ENCODE results near the gene P2RX6. TPM values are rescaled to one million over a fixed set of nuclear protein-coding genes. Genes with fewer than 3 reads are reported as not detected.

P2RX6 gene
- 0.06 TPM in 1 of 2 replicates, not detected in the other for total RNA-seq

DNA sequence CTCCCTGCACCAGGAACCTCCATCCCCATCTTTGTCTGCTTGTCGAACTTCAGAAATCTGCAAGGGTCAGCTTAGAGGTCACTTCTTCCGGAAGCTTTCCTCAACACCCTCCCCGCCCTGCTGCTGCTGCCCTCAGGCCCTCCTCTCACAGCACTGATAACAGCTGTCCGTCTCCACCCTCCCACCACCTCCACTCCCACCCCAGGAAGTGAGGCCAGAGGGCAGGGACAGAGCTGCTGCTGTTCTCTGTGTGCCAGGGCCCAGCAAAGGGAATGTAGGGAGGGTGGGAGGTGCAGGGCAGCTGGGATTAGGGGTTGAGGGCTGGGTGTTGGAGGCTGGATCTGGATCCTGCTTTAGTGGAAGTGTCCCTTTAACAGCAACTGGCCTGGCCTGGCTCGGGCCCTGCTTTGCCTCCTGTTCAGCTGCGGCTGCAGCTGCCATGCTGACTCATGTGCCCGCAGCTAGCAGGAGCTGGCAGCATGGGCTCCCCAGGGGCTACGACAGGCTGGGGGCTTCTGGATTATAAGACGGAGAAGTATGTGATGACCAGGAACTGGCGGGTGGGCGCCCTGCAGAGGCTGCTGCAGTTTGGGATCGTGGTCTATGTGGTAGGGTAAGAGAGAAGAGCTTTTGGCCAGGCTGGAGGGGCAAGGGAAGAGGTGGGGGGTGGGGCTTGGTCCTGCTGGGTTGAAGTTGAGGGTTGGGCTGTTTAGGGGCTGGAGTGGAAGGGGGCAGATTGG is at the start of gene P2RX6:
Gene P2RX6 (plus strand): TSS at position 440 of the 740 bp plus-strand sequence. CDS start 10 bp downstream, at position 450.

DNA sequence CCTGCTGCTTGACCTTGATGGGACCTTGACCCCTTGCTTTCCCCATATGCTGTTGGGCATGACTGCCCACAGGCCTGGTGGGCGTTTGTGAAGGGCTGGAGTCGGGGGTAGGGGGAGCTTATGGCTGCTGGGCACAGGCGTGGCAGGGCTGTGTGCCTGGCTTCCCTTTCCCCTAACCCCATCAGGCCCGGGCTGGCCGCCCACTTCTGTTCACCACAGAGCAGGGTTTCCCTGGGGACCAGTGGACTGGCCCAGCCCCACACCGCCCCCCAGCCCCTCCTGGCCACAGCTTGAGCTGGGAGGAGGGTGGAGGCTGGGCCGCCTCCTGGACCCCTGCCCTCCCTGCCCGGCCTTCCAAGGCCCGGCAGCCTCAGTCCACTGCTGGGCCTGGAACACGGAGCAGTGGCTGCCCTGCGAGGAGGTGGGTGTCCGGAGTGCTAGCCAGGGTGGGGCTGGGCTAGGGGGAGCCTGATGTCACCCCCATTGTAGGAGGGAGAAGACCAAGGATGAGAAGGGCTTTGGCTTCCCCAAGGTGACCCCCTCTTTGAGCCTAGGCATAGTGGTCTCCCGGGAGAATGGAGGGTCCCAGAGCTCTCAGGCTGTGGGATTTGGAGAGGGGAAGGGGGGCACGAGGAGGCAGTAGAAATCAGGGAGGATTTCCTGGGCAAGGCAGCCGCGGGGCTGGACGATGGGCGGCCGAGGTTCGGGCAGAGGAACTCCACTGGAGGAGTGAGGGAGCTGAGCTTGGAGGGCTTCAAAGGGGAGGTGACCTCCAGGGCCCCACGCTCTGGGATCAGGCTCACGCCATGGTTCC is 47.9 kb upstream of the P2RX6 start, which contains the start of gene AIFM3:
Gene AIFM3 (plus strand): TSS at position 373 of the 814 bp plus-strand sequence. CDS start 690 bp downstream, outside the sequence.

DNA sequence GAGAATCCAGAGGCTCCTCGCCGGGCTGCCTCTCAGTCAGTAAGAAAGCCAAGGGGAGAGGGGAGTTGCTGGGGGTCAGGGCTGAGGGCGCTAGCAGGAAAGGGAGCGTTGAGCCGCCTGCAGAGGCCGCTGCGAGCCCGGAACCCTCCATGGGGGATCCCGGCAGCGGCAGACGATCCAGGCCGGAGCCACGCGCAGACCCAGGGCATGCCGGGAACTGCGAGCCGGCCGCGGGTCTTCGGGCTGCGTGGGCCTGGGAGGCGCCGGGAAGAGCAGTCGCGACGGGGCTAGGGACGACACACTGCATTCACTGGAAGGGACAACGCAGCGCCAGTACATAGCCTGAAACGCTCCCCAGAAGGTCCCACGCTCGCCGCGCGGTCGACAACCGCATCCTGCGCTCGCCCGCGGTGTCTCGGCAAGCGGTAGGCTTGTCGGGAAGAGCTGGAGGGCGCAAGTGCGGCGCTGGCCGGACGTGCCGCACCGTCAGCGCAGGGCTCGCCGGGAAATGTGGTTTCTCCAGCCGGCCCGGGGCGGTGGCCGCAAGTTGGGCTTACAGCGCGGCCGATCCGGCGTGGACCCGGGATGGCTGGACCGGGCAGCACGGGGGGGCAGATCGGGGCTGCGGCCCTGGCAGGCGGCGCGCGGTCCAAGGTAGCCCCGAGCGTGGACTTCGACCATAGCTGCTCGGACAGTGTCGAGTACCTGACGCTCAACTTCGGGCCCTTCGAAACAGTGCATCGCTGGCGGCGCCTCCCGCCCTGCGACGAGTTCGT is 33.0 kb upstream of the P2RX6 start, which contains the start of gene LZTR1:
Gene LZTR1 (plus strand): TSS at position 511 of the 776 bp plus-strand sequence. CDS start 75 bp downstream, at position 586.

DNA sequence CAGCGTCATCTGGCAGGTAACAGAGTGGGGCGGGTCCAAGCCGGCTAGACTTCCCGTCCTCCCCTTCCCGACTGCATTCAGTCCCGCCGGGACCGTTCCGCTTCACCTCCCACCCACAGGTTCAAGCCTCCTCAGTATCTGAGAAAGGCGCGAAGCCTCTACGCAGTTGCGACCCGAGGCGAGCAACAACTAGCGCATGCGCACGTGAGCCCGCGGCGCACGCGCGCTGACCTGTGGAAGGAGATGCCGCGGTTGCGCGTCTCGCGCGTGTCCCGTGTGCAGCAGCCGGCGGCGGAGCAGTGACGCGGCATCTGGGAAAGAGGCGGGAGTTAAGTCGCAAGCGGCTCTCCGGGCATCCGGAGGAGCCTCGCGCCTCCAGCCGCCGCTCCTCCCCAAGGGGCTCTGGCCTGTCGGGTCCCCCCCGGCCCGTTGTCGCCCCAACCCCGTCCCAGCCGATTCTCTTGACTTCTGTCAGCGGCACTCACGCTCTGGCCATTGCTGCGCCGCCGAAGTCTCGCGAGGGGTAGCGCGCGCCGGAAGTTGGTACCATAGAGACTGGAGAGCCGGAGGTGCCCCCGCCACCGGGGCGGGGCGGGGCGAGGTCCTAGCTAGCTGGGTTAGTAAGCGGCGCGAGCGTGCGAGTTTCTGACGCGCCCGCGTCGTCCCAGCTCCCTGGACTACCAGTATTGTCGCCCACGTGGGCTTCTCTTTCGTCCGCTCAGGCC is 13.2 kb upstream of the P2RX6 start, which contains the start of gene THAP7:
Gene THAP7 (minus strand): TSS at position 518 of the 725 bp plus-strand sequence. CDS start 207 bp downstream, at position 311.

DNA sequence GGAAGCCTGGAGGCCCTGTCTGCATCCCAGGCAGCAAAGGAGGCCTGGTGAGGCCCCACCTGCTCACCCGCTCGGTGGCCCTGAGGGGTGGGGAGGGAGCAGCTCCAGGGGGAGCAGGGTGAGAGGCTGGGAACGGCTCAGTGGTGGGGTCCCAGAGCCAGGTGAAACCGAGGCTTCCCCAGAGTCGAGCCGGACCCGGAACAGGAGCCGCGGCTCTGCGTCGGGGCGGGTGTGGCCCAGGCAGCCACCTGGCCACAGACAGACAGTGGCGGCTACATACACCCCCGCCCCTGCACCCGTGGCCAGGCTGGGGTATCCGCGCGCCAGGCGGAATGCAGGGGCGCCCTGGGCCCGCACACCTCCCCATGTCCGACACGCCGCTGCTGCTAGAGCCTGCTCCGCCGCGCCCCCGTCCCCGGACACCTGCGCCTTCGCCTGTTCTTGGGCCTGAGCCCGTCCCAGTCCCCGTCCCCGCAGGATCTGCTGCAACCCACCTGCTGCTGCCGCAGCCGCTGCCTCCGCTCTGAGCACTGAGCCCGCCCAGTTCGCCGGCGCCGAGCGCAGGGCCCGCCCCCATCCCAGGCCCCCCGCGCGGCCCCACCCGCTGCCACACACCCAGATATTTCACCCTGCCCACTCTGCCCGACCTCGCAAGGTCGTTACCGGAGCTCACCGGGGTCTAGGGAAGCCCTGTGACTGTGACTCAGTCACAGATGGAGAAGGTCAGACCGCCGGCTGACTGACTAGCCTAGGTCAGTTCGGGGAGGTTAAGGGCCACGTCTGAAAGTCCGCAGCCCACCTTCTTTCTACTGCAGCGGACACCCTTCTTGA is 17.3 kb downstream of the P2RX6 start, which contains the start of gene SLC7A4:
Gene SLC7A4 (minus strand): TSS at position 525 of the 831 bp plus-strand sequence. CDS start 749 bp downstream, outside the sequence.

DNA sequence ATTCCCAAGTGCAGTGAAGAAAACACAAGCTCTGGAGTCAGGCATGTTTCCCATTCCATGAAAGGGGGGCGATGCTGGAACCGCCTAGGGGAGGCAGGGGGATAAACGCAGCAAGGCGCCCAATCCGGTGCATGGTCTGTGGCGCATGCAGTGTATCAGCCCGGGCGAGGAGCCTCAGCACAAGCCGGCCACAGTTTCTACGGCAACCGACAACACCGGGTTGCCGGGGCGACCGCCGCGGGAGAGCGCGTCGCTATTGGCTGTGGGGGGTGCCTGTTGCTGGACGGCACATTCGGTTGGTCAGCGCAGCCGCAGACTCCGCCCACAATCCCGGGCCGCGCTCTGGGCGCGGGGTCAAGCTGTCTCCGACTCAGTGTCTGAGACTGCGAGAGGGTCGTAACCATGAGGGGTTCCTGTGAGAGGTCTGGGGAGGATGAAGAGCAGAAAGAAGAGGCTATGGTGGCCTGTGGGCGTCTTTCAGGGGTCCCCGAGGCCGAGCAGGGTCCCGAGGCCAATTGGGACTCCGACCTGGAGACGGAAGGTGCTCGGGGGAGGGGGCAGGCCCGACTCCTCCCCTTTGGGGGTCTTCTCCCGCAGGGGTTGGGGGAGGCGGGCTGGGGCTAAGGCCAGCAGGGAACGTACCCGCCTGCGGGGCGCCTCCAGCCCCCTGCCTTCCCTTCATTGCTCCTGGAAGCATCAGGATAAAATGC is 30.8 kb downstream of the P2RX6 start, which contains the start of gene LRRC74B:
Gene LRRC74B (plus strand): TSS at position 362 of the 710 bp plus-strand sequence. CDS start 41 bp downstream, at position 403.

Other genes with a start within 250 kb of the P2RX6 start
- gene SERPIND1, start 241.1 kb upstream of the P2RX6 start, total RNA-seq: under 0.01 TPM in 1 of 2 replicates, not detected in the other
- 15.7 and 40.2 TPM in 2 replicates for gene PI4KA, start 156.4 kb upstream of the P2RX6 start, total RNA-seq
- 4.2 and 4.8 TPM in 2 replicates for gene SNAP29, start 156.2 kb upstream of the P2RX6 start, total RNA-seq
- gene CRKL, start 97.8 kb upstream of the P2RX6 start, total RNA-seq: 26.2 and 41.6 TPM in 2 replicates
- gene AIFM3, start 47.9 kb upstream of the P2RX6 start, total RNA-seq: not detected in 2 replicates
- gene LZTR1, start 32.9 kb upstream of the P2RX6 start, total RNA-seq: 39.2 and 66.8 TPM in 2 replicates
- 12.3 and 13.5 TPM in 2 replicates for gene THAP7, start 13.0 kb upstream of the P2RX6 start, total RNA-seq
- gene SLC7A4, start 17.4 kb downstream of the P2RX6 start, total RNA-seq: not detected in 2 replicates
- gene LRRC74B, start 30.8 kb downstream of the P2RX6 start, total RNA-seq: not detected in 2 replicates